Measurements from ENCODE around the gene SLC38A3.

DNA sequence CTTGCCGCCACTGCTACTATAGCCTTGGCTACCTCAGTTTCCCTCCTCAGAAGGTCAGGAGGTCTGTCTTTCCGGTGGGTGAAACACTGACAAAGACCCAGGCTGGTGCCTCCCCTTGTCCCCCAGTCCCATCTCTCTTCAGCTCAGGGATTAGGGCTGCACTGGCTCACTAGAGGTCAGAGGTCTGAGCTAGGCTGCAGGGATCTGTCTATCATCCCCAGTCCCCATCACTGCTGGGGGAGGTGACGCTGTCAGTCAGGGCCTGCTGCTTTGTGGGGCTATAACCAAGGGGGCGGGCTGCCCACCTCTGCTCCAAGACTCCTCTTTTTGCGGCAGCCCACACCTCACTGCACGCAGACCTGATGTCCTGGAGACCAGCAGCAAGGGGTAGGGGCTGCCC, 36.3 kb upstream of the SLC38A3 start:
- TF ChIP-seq CTCF (IDR thresholded peaks at IDR 0.05; ENCODE audit: low read depth, low read length) (no peak), POLR2A (IDR thresholded peaks at IDR 0.05; ENCODE audit: extremely low read depth, insufficient read length) (no peak), MYC (IDR thresholded peaks at IDR 0.05; ENCODE audit: low read depth, low read length) (no peak)

All from NB4 (cell line).